ENCODE results near the gene CGB3.
"Not testable (repeated sequence)": the region's sequence is repeated elsewhere in the genome, so short reads cannot be mapped to it uniquely, and the experiment has no call there.

Gene CGB3

DNA sequence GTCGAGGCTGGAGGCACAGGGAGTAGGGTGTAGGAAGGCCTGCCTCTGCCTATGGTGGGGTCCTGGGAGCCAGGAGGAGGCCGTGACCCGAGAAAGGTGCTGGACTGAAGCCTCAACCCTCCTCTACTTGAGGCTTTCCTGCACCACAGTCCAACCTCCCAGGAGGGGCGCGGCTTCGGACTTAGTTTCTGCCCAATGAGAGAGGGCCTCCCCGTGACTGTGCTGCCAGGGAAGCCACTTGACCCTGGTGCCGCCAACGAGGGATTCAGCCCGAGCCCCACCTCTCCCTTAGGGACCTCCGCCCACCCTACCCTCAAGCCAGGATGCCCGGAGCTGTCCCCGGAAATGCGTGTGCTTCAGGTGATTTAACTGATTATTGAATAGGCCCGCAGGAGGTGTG, at the start of gene CGB3:
Gene CGB3, minus strand, starts transcription at position 101 of the 400 bp plus-strand sequence. CDS start 362 bp downstream, outside the sequence.
- not testable (repeated sequence) for DNase-seq, ATAC-seq

DNA sequence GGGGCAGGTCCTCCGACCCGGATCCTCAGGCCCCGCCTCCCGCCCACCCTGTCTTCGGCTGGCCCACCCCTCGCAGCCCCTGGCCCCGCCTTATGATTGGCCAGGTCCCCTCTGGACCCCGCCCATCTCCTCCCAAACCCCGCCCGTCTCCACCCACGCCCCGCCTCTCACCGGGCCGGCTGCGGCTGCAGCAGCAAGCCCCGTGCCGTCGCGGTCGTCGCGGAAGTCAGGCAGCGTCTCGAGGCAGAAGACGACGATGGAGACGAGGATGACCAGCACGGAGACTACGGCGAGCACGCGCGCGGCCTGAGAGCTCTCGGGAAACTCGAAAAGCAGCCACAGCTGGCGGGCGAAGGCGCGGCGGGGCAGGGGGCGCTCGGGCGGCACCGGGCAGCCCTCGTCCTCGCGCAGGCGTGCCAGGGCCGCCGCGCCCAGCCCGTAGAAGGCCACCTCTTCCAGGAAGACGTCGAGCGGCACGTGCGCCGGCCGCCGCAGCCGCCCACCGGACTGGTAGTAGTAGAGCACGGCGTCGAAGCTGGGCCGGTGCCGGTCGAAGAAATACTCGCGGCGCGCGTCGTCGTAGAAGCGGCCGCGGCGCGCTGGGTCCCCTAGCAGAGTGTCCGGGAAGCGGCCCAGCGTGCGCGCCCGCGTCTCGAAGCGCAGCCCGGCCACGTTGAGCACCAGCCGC, 47.9 kb upstream of the CGB3 start:
- ATAC-seq: no peak
- DNase-seq: peak; percentile 30

DNA sequence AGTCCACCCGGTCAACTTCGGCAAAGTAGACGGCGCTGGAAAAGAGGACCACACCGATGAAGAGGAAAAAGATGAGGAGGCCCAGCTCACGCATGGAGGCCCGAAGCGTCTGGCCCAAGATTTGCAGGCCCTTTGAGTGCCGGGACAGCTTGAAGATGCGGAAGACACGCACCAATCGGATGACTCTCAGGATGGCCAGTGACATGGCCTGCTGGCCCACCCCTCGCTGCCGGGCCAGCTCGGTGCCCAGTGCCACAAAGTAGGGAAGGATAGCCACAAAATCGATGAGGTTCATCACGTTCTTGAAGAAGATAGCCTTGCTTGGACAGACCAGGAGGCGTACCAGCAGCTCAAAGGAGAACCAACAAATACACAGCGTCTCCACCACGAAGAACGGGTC, 46.3 kb upstream of the CGB3 start:
- ATAC-seq: no peak
- DNase-seq: no peak

DNA sequence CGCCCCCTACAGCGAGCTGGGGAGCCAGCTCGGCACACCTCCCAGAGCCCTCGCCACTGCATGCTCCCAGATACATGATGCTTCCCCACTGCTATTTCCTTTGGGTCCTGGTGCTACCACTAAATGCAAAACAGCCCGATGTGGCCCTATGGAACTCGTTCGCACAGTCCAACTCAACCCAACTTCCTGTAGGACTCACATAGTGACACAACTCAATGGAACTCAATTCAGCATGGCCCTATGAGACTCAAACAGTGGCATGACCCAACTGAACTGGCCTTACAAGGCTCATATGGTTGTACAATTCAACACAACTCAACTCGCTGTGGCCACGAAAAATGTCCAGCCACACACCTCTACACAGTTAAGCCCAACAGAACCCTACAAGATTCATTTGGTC, 44.9 kb upstream of the CGB3 start:
- ATAC-seq: no peak

GRCh38 chr19:49067554-49067953, 43.4 kb upstream of the CGB3 start:
- no peak for ATAC-seq
- DNase-seq: no peak

More for the DNA sequence above, 44.9 kb upstream of the CGB3 start:
- DNase-seq: no peak

GRCh38 chr19:49065905-49066512, 41.9 kb upstream of the CGB3 start:
- no peak for DNase-seq
- no peak for ATAC-seq

- no peak for DNase-seq
- no peak for ATAC-seq
Observed at GRCh38 chr19:49064768-49065611, 40.9 kb upstream of the CGB3 start, which contains the start of gene NTF4. Gene NTF4, minus strand, starts transcription at chr19:49064818. Its CDS starts 2,821 bp downstream, at chr19:49061997.

DNA sequence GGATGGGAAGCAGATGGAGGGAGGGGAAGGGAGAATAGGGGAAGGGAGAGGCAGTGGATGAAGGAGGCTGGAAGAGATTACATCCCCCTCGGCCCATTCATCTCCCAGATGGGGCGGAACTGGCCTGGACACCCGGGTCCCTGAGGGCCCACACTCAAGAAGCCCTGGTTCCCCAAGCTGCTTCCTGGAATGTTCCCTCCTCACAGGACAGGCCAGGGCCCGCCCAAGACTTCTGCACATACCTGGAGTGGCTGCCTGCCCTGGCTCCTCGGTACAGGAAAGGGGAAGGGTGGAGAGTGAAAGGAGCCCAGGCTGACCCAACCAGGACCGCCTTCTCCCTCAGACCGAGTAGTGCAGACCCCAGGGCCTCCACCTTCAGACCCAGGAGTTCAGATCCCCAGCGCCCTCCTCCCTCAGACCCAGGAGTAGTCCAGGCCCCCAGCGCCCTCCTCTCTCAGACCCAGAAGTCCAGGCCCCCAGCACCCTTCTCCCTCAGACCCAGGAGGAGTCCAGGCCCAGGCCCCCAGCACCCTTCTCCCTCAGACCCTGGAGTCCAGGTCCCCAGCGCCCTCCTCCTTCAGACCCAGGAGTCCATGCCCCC, 40.0 kb upstream of the CGB3 start:
- DNase-seq (no peak), ATAC-seq (no peak)

DNA sequence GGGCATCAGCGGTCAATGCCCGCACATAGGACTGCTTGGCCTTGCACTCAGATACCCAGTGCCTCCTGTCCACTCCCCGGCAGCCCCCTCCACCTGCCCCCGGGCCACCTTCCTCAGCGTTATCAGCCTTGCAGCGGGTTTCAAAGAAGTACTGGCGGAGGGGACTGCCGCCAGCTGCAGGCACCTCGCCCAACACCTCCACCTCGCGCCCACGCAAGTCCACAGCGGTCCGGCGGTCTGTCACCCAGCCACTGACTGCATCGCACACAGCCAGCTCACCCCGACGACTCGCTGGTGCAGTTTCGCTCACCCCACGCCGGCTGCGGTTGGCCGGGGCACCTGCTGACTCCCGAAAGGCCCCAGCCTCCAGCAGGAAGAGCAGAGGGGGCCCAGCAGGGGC, 37.3 kb upstream of the CGB3 start:
- DNase-seq: peak; percentile 27
- no peak for ATAC-seq

DNA sequence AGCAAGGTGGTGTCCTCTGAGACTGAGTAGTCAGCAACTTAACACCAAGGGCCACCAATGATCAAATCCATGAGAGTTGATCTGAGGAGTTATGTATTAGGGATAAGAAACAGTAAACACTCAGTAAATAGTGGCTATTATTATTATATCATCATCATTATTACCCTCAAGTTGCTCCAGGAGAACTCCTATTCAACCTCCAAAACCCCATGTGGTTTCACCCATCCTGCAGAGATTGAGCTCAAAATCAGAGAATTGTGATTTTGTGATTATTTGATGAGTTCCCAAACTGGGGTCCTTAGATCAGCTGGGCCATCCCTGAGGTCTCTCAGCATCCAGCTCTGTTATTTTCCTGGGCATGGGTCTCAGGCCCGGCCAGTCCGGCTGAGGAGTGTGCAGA, 36.9 kb upstream of the CGB3 start:
- ATAC-seq (no peak), DNase-seq (no peak)

DNA sequence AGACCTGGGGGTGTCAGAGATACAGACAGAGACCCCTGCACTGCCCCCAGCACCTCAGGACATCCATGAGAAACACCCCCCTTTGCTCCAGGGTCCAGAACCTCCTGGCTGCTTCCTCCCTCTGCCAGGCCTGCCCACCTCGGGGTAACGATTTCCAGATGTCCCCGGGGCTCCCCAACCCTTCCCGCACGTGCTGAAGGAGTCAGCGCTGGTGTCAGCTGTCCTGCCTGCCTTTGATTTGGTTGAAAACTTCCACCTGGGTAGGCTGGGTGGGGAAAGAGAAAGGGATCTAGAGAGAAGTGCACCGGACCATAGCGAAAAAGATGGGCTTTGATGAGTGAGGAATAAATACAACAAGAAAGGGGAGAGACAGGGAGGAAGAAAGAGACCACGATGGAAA, 34.9 kb upstream of the CGB3 start:
- ATAC-seq: no peak

GRCh38 chr19:49058562-49058961, 34.4 kb upstream of the CGB3 start:
- no peak for ATAC-seq
- peak; percentile 36 for DNase-seq

More for the DNA sequence above, 34.9 kb upstream of the CGB3 start:
- no peak for DNase-seq

DNA sequence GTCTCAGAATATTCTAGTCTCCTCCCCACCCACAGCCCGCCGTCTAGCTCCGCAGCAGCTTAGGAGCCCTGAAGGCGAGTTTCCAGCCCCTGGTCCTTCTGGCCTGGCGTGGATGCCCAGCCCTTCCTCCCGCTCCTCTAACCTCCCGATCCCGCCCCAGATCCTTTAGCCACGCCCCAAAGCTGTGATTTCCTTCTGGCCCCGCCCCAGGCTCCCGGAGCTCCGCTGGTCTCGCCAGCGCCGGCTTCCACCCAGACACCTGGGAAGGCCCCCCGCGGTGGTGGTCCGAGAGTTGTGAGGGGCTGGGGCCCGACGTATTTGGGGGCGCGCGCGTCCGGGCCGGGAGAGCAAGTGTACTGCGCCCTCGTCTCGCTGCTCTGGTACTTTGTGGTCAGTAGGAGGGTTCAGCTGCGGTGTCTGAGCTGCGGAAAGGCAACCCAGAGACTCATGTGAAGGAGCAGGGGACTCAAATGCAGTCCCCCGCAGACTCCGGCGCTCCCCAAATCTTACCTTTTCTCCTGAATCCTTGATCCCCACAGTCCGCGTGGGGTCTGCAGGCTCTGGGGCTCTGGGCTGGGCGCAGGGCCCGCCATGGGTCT, 33.6 kb upstream of the CGB3 start, which contains the start of gene CGB7:
Gene CGB7, minus strand, starts transcription at position 114 of the 599 bp plus-strand sequence. CDS start 2,374 bp downstream, outside the sequence.
- peak; percentile 41 for ATAC-seq
- peak; percentile 56 for DNase-seq

GRCh38 chr19:49056902-49057596, 32.9 kb upstream of the CGB3 start:
- ATAC-seq, DNase-seq: not testable (repeated sequence)

- ATAC-seq (peak; percentile 68), DNase-seq (peak; percentile 68)
Observed at GRCh38 chr19:49056101-49056901, 32.2 kb upstream of the CGB3 start.

DNA sequence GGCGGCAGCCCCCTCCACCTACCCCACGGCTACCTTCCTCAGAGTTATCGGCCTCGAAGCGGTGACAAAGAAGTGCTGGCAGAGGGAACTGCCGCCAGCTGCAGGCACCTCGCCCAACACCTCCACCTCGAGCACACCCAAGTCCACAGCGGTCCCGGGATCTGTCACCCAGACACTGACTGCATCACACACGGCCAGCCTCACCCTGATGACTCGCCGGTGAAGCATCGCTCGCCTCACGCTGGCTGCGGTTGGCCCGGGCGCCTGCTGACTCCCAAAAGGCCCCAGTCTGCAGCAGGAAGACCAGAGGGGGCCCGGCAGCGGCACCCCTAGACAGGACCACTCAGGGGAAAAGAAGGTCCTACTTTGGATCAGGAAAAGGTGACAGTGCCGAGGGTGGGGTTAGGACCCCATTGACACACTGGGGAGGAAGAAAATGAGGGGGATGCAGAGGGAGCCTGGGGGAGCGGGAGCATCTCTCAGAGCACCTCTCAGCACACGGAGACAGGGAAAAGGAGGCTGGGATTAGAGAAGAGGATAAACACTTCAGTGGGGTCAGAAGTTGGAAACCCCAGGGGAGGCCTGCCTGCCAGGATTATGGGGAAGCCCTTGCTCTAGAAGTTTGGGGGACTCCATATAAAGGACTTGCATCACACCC, 26.4 kb upstream of the CGB3 start:
- DNase-seq, ATAC-seq: not testable (repeated sequence)

DNA sequence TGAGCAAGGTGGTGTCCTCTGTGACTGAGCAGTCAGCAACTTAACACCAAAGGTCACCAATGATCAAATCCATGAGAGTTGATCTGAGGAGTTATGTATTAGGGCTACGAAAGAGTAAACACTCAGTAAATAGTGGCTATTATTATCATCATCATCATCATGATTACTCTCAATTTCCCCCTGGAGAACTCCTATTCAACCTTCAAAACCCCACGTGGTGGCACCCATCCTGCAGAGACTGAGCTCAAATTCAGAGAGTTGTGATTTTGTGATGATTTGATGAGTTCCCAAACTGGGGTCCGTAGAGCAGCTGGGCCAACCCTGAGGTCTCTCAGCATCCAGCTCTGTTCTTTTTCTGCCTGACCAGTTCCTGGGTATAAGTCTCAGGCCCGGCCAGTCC, 25.7 kb upstream of the CGB3 start:
- ATAC-seq, DNase-seq: not testable (repeated sequence)

GRCh38 chr19:49049011-49049410, 24.9 kb upstream of the CGB3 start, which contains the start of gene CGB8:
Gene CGB8, minus strand, starts transcription at chr19:49049111. Its CDS starts 372 bp downstream, at chr19:49048739.
- not testable (repeated sequence) for DNase-seq, ATAC-seq

GRCh38 chr19:49043548-49043947, 19.4 kb upstream of the CGB3 start, which contains the start of gene CGB5:
Gene CGB5, plus strand, starts transcription at chr19:49043848. Its CDS starts 362 bp downstream, at chr19:49044210.
- DNase-seq, ATAC-seq: not testable (repeated sequence)
